Measurements from ENCODE around the gene PARP1.

GRCh38 chr1:226314055-226314454 is 93.8 kb downstream of the PARP1 start:
- TF ChIP-seq, protein P1, sequence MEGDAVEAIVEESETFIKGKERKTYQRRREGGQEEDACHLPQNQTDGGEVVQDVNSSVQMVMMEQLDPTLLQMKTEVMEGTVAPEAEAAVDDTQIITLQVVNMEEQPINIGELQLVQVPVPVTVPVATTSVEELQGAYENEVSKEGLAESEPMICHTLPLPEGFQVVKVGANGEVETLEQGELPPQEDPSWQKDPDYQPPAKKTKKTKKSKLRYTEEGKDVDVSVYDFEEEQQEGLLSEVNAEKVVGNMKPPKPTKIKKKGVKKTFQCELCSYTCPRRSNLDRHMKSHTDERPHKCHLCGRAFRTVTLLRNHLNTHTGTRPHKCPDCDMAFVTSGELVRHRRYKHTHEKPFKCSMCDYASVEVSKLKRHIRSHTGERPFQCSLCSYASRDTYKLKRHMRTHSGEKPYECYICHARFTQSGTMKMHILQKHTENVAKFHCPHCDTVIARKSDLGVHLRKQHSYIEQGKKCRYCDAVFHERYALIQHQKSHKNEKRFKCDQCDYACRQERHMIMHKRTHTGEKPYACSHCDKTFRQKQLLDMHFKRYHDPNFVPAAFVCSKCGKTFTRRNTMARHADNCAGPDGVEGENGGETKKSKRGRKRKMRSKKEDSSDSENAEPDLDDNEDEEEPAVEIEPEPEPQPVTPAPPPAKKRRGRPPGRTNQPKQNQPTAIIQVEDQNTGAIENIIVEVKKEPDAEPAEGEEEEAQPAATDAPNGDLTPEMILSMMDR (conservative IDR thresholded peaks at IDR 0.05; ENCODE audit: low read depth, low read length), result no peak
- no peak for TF ChIP-seq EZH2 (IDR thresholded peaks at IDR 0.05; ENCODE audit: borderline replicate concordance, low read depth, low read length, poor library complexity, severe bottlenecking)

Data from A673 (cell line).